IMR-90 (cell line): ENCODE data around the gene PHF21B. TPM values are rescaled to one million over a fixed set of nuclear protein-coding genes. Genes with fewer than 3 reads are reported as not detected.

Source experiments
- ATAC-seq: fragments of 200-7000 bp; cut with Tn5 transposase; 2 replicates; pipeline ENCODE4 v1.9.1; 2020; ENCODE audit warnings: low read depth, mild to moderate bottlenecking, moderate library complexity
- BruUV-seq: library from RNA; stranded (reverse); fragments of 400-500 nt; replicated peaks from 2 replicates; lab custom pipeline; 2021; lab: Mats Ljungman, UMichigan
- CTCF ChIA-PET: fragments of 300-600 bp; formaldehyde crosslinking; extraction: SDS; loops from one replicate; lab custom pipeline; 2021; ENCODE audit warnings: antibody characterized with exemption; lab: Yijun Ruan, JAX
- POLR2A ChIA-PET: fragments of 300-600 bp; sonication (Branson Sonifier 250); formaldehyde crosslinking; loops from one replicate; lab custom pipeline; 2022; ENCODE audit warnings: antibody characterized with exemption; ENCODE audit not compliant: unreplicated experiment; lab: Charles Lee
- DNase-seq: peaks from one replicate; pipeline ENCODE4 v3.0.0; 2013
- H2AFZ ChIP-seq: replicated peaks from 2 replicates; pipeline ENCODE3; 2013; ENCODE audit warnings: low read length, mild to moderate bottlenecking; ENCODE audit not compliant: poor library complexity
- H2AK5ac ChIP-seq: 2 replicates; pipeline ENCODE4 v1.6.1; 2013; ENCODE audit warnings: low read depth, low read length, inconsistent platforms
- H2AK9ac ChIP-seq: replicated peaks from 2 replicates; pipeline ENCODE3; 2013; ENCODE audit warnings: mild to moderate bottlenecking, low read depth, low read length, moderate library complexity; ENCODE audit not compliant: poor library complexity
- H2BK120ac ChIP-seq: 2 replicates; pipeline ENCODE4 v1.6.1; 2013; ENCODE audit warnings: low read depth, low read length, inconsistent platforms
- H2BK15ac ChIP-seq: 3 replicates; pipeline ENCODE4 v1.6.1; 2013; ENCODE audit warnings: low read depth, low read length, inconsistent platforms
- H2BK20ac ChIP-seq: 2 replicates; pipeline ENCODE4 v1.6.1; 2013; ENCODE audit warnings: low read depth, mild to moderate bottlenecking, inconsistent platforms, low read length, moderate library complexity
- H2BK5ac ChIP-seq: 2 replicates; pipeline ENCODE4 v1.6.1; 2013; ENCODE audit warnings: mild to moderate bottlenecking, low read depth, low read length, inconsistent platforms; ENCODE audit not compliant: poor library complexity, severe bottlenecking
- H3K14ac ChIP-seq: replicated peaks from 2 replicates; pipeline ENCODE4 v1.6.1; 2013; ENCODE audit warnings: low read depth, low read length, inconsistent platforms
- H3K18ac ChIP-seq: 2 replicates; pipeline ENCODE4 v1.6.1; 2013; ENCODE audit warnings: low read depth, low read length, control low read depth
- H3K23ac ChIP-seq: 2 replicates; pipeline ENCODE4 v1.6.1; 2013; ENCODE audit warnings: low read depth, low read length, inconsistent platforms
- H3K27ac ChIP-seq: 2 replicates; pipeline ENCODE4 v1.5.1; 2013; ENCODE audit warnings: mild to moderate bottlenecking, control low read depth, low read length; ENCODE audit not compliant: insufficient read depth
- H3K27me3 ChIP-seq: 2 replicates; pipeline ENCODE4 v1.6.1; 2013; ENCODE audit warnings: low read length; ENCODE audit not compliant: control insufficient read depth, insufficient read depth
- H3K36me3 ChIP-seq: 2 replicates; pipeline ENCODE4 v1.6.1; 2013; ENCODE audit warnings: low read length, mixed read lengths; ENCODE audit not compliant: control insufficient read depth, insufficient read depth
- H3K4ac ChIP-seq: 2 replicates; pipeline ENCODE4 v1.6.1; 2013; ENCODE audit warnings: low read depth, low read length, inconsistent platforms
- H3K4me1 ChIP-seq: 2 replicates; pipeline ENCODE4 v1.6.1; 2013; ENCODE audit warnings: low read length, mixed read lengths; ENCODE audit not compliant: control insufficient read depth, insufficient read depth
- H3K4me2 ChIP-seq: 2 replicates; pipeline ENCODE4 v1.6.1; 2013; ENCODE audit warnings: low read depth, mild to moderate bottlenecking, control low read depth, low read length, moderate library complexity
- H3K4me3 ChIP-seq: 2 replicates; pipeline ENCODE4 v1.5.1; 2013; ENCODE audit warnings: low read depth, mild to moderate bottlenecking, control low read depth, low read length, moderate library complexity; ENCODE audit not compliant: insufficient read depth
- H3K56ac ChIP-seq: 2 replicates; pipeline ENCODE4 v1.6.1; 2013; ENCODE audit warnings: low read length, inconsistent platforms; ENCODE audit not compliant: insufficient read depth; ENCODE audit errors: extremely low read depth
- H3K79me1 ChIP-seq, 2 experiments: 2 replicates each; pipeline ENCODE4 v1.6.1; 2013; ENCODE audit warnings: low read length in 2 of 2, inconsistent platforms in 1 of 2, low read depth in 1 of 2
- H3K9ac ChIP-seq: 2 replicates; pipeline ENCODE4 v1.6.1; 2013; ENCODE audit warnings: low read depth, low read length, control low read depth
- H3K9me1 ChIP-seq: 2 replicates; pipeline ENCODE4 v1.6.1; 2013; ENCODE audit warnings: low read length, inconsistent platforms; ENCODE audit not compliant: insufficient read depth
- H3K9me3 ChIP-seq: 2 replicates; pipeline ENCODE4 v1.6.1; 2013; ENCODE audit warnings: low read length; ENCODE audit not compliant: control insufficient read depth, insufficient read depth
- H4K20me1 ChIP-seq: 2 replicates; pipeline ENCODE4 v1.6.1; 2013; ENCODE audit warnings: low read length, inconsistent platforms; ENCODE audit not compliant: insufficient read depth
- H4K5ac ChIP-seq: 2 replicates; pipeline ENCODE4 v1.6.1; 2013; ENCODE audit warnings: mild to moderate bottlenecking, low read depth, low read length, control low read depth
- H4K8ac ChIP-seq, 2 experiments: 2 replicates each; pipeline ENCODE4 v1.6.1; 2013; ENCODE audit warnings: low read depth in 2 of 2, low read length in 2 of 2, control low read depth in 1 of 2, inconsistent platforms in 1 of 2
- H4K91ac ChIP-seq: 2 replicates; pipeline ENCODE4 v1.6.1; 2013; ENCODE audit warnings: low read depth, low read length, inconsistent platforms; ENCODE audit not compliant: insufficient read depth
- BHLHE40 ChIP-seq: fragments of 150-350 bp; IDR thresholded peaks from 2 replicates; pipeline ENCODE4 v1.6.1; 2016; ENCODE audit warnings: mild to moderate bottlenecking, low read depth, low read length
- CEBPB ChIP-seq: IDR thresholded peaks from 2 replicates; pipeline ENCODE4 v1.6.1; 2012; ENCODE audit warnings: low read depth, low read length, improper control_type of control experiment
- CHD1 ChIP-seq: IDR thresholded peaks from 2 replicates; pipeline ENCODE4 v1.6.1; 2012; ENCODE audit warnings: low read depth, low read length, improper control_type of control experiment
- CTCF ChIP-seq: conservative IDR thresholded peaks from 2 replicates; pipeline ENCODE4 v1.5.1; 2012; ENCODE audit warnings: mild to moderate bottlenecking, low read depth, low read length, improper control_type of control experiment
- ELK1 ChIP-seq: fragments of 150-350 bp; IDR thresholded peaks from 2 replicates; pipeline ENCODE4 v1.6.1; 2016; ENCODE audit warnings: low read depth, mild to moderate bottlenecking, low read length, moderate library complexity, borderline replicate concordance
- FOS ChIP-seq: fragments of 150-350 bp; IDR thresholded peaks from 2 replicates; pipeline ENCODE4 v1.6.1; 2016; ENCODE audit warnings: low read depth, low read length
- MAFK ChIP-seq: IDR thresholded peaks from 2 replicates; pipeline ENCODE4 v1.6.1; 2012; ENCODE audit warnings: low read depth, low read length, improper control_type of control experiment
- MAZ ChIP-seq: IDR thresholded peaks from 2 replicates; pipeline ENCODE4 v1.6.1; 2012; ENCODE audit warnings: low read depth, mild to moderate bottlenecking, low read length, improper control_type of control experiment, moderate library complexity, borderline replicate concordance
- MXI1 ChIP-seq: IDR thresholded peaks from 2 replicates; pipeline ENCODE4 v1.6.1; 2012; ENCODE audit warnings: low read depth, mild to moderate bottlenecking, low read length, moderate library complexity, borderline replicate concordance
- NFE2L2 ChIP-seq: fragments of 150-350 bp; IDR thresholded peaks from 2 replicates; pipeline ENCODE4 v1.6.1; 2016; ENCODE audit warnings: low read depth, mild to moderate bottlenecking, low read length
- POLR2A ChIP-seq: IDR thresholded peaks from 2 replicates; pipeline ENCODE4 v1.6.1; 2012; ENCODE audit warnings: mild to moderate bottlenecking, low read depth, low read length
- RAD21 ChIP-seq: IDR thresholded peaks from 2 replicates; pipeline ENCODE4 v1.6.1; 2012; ENCODE audit warnings: low read length, improper control_type of control experiment
- RCOR1 ChIP-seq: IDR thresholded peaks from 2 replicates; pipeline ENCODE4 v1.6.1; 2012; ENCODE audit warnings: mild to moderate bottlenecking, low read length, improper control_type of control experiment; ENCODE audit not compliant: insufficient replicate concordance
- RFX5 ChIP-seq: IDR thresholded peaks from 2 replicates; pipeline ENCODE4 v1.8.0; 2012; ENCODE audit warnings: low read depth, mild to moderate bottlenecking, low read length, moderate library complexity
- SMC3 ChIP-seq: fragments of 150-350 bp; IDR thresholded peaks from 2 replicates; pipeline ENCODE4 v1.6.1; 2016; ENCODE audit warnings: low read depth, mild to moderate bottlenecking, antibody characterized with exemption, low read length, moderate library complexity
- USF2 ChIP-seq: fragments of 150-350 bp; IDR thresholded peaks from 2 replicates; pipeline ENCODE4 v1.6.1; 2017; ENCODE audit warnings: mild to moderate bottlenecking, antibody characterized with exemption, low read length, low read depth
- WGBS, 2 experiments: methylation state at CpG; one replicate each; pipeline versions ENCODE4 v1.1.5 to v1.1.7; 2013; ENCODE audit warnings: missing lambda C conversion rate in 2 of 2; ENCODE audit not compliant: insufficient read length in 1 of 2; ENCODE audit errors: extremely low coverage in 2 of 2; 5-methylcytosine and 5-hydroxymethylcytosine counted together
- dilution Hi-C: fragments of 300-500 bp; cut with HindIII; formaldehyde crosslinking; loops from one replicate; pipeline ENCODE4 v1.14.3; 2018; ENCODE audit warnings: low sequenced_read_pairs; ENCODE audit not compliant: unreplicated experiment
- in situ Hi-C: fragments of 300-500 bp; cut with MboI; formaldehyde crosslinking; loops from 3 replicates; pipeline ENCODE4 v1.14.3; 2019; ENCODE audit warnings: low sequenced_read_pairs, inconsistent platforms, mixed read lengths
- intact Hi-C: fragments of 100-400 bp; cut with micrococcal nuclease; formaldehyde crosslinking; loops from 2 replicates; pipeline ENCODE4 v1.10.0; 2022
- polyA plus RNA-seq, 3 experiments: library from polyadenylated mRNA; depleted of rRNA; stranded (reverse); fragments of >200 nt; gene quantifications; 2 replicates each; pipeline ENCODE4 v1.2.3, GENCODE V29; 2012; ENCODE audit warnings: low replicate concordance in 1 of 3
- total RNA-seq: library from RNA; depleted of rRNA; stranded (reverse); fragments of >200 nt; gene quantifications from 2 replicates; pipeline ENCODE4 v1.2.3, GENCODE V29; 2012

PHF21B gene
- total and polyA plus RNA-seq, 2 of the 4 experiments (the other 2 are of a cell fraction), result 0.02 TPM; not detected in 1

- ATAC-seq, result no peak
- no CpG with 5 or more reads among the region's 11 CpGs for WGBS, 2 experiments
- dilution Hi-C loops, result no loop called here
These were observed 38.0 kb downstream of the PHF21B start for GRCh38 chr22:44971651-44972362.

More at GRCh38 chr22:44971651-44972362, 38.0 kb downstream of the PHF21B start:
- H3K79me1 ChIP-seq, result no peaks in the 10 kb centered on the region
- H3K36me3 ChIP-seq, result no peaks in the 10 kb centered on the region
- no peaks in the 10 kb centered on the region for H3K4me1 ChIP-seq
- no peak overlapping the region for H3K23ac ChIP-seq
- H3K14ac ChIP-seq, result no peak overlapping the region
- H2AK5ac ChIP-seq, result no peak overlapping the region
- no peak for TF ChIP-seq MXI1
- no peak for TF ChIP-seq FOS
- TF ChIP-seq CHD1, result no peak
- no peak for TF ChIP-seq MAZ
- TF ChIP-seq BHLHE40, result no peak
- no peak for TF ChIP-seq CEBPB
- TF ChIP-seq USF2, result no peak
- TF ChIP-seq RAD21, result no peak
- TF ChIP-seq SMC3, result no peak
- TF ChIP-seq ELK1, result no peak
- TF ChIP-seq RCOR1, result no peak
- no peak for TF ChIP-seq POLR2A
- no peak for TF ChIP-seq NFE2L2
- no peak for TF ChIP-seq CTCF
- no peak for TF ChIP-seq MAFK
- no peak for TF ChIP-seq RFX5
- H4K5ac ChIP-seq, result no peak overlapping the region
- no peak overlapping the region for H2AK9ac ChIP-seq
- H3K4me3 ChIP-seq, result no peak overlapping the region
- BruUV-seq, result no TSS peak
- no peak overlapping the region for H2BK15ac ChIP-seq
- no peak overlapping the region for H2BK120ac ChIP-seq
- no peak overlapping the region for H2BK20ac ChIP-seq
- in situ Hi-C loops, result no loop called here
- H2AFZ ChIP-seq, result no peak overlapping the region
- H3K56ac ChIP-seq, result no peak overlapping the region
- H4K91ac ChIP-seq, result no peak overlapping the region
- peaks cover 22% of the 10 kb centered on the region for H3K27me3 ChIP-seq
- H4K8ac ChIP-seq, result no peak overlapping the region
- H3K27ac ChIP-seq, result no peak overlapping the region
- no peak overlapping the region for H3K18ac ChIP-seq
- peaks cover 6% of the 10 kb centered on the region; the same call in 1 of the 2 replicates for H3K9me1 ChIP-seq
- intact Hi-C loops, result no loop called here
- ChIA-PET POLR2A (no interaction called here), CTCF (no interaction called here)
- H3K4me2 ChIP-seq, result no peak overlapping the region
- H3K4ac ChIP-seq, result no peak overlapping the region
- H2BK5ac ChIP-seq, result no peak overlapping the region
- no peak for DNase-seq
- H3K9me3 ChIP-seq, result no peaks in the 10 kb centered on the region
- H3K9ac ChIP-seq, result no peak overlapping the region
- H4K20me1 ChIP-seq, result no peaks in the 10 kb centered on the region; the same call in 1 of the 2 replicates
